GM12891 (cell line): ENCODE results near the gene INSIG1.

Experiments used
- POLR2A ChIP-seq: IDR thresholded peaks from 2 replicates; pipeline ENCODE4 v1.6.1; 2011; ENCODE audit warnings: low read depth, low read length, control low read depth
- POLR2AphosphoS5 ChIP-seq: IDR thresholded peaks from 2 replicates; pipeline ENCODE4 v1.6.1; 2011; ENCODE audit warnings: low read depth, low read length, control low read depth
- TAF1 ChIP-seq: IDR thresholded peaks from 2 replicates; pipeline ENCODE4 v1.6.1; 2011; ENCODE audit warnings: low read depth, low read length, control low read depth

- TF ChIP-seq POLR2A (no peak), TAF1 (no peak), POLR2AphosphoS5 (no peak)
These were observed 15.0 kb upstream of the INSIG1 start for GRCh38 chr7:155282671-155283070.
